GM12874 (cell line): ENCODE measurements around the gene KCP.

Source experiments
- TF ChIP-seq, protein P1 (sequence below): IDR thresholded peaks from 2 replicates; pipeline ENCODE4 v1.5.1; 2011; ENCODE audit warnings: low read depth, mild to moderate bottlenecking, control low read depth, low read length, moderate library complexity; ENCODE audit not compliant: insufficient read depth

KCP gene

DNA sequence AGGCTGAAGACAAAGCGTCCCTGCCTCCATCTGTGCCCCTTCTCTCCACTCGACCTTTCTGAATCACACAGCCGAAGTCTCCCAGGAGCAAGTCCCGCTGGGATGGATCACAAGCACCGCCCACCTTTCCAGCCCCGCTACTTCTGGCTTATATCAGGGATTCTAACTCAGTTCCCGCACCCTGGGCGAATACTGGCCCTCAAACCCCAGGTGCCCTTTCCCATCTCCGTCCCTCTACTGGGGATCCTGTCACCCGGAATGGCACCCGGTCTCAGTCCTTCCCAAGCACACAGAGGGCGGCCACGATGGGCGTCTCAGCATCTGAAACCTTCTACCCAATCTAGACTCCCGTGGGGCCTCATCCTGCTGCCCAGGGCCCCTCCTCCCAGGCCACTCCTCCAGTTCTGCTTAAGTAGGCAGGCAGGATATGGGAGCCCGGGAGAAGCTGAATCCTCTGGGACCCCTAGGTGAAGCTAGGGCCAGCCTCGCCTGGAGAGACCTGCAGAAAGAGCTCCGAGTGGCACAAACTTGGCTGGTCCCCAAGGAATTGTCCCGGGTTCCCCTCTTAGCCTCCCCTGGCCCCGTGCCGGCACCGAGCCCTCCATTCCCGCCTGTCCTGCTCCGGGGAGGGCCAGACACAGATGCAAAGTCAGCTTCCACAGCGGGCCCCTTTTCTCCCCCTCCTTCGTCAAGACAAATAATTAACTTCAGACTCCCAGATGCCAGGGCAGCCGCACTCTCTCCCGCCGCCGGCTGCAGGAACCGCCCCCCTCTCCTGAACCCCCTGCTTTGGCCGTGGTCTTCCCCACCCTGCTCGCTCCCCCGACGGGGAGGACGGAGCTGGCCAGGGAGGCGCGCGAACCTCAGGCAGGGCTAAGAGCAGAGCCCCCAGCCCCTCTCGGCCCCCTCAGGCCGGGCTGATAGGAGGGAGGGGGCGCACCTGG, 612 bp downstream of the KCP start:
- TF ChIP-seq, protein P1, sequence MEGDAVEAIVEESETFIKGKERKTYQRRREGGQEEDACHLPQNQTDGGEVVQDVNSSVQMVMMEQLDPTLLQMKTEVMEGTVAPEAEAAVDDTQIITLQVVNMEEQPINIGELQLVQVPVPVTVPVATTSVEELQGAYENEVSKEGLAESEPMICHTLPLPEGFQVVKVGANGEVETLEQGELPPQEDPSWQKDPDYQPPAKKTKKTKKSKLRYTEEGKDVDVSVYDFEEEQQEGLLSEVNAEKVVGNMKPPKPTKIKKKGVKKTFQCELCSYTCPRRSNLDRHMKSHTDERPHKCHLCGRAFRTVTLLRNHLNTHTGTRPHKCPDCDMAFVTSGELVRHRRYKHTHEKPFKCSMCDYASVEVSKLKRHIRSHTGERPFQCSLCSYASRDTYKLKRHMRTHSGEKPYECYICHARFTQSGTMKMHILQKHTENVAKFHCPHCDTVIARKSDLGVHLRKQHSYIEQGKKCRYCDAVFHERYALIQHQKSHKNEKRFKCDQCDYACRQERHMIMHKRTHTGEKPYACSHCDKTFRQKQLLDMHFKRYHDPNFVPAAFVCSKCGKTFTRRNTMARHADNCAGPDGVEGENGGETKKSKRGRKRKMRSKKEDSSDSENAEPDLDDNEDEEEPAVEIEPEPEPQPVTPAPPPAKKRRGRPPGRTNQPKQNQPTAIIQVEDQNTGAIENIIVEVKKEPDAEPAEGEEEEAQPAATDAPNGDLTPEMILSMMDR = no peak

GRCh38 chr7:128908750-128909624, 1.5 kb downstream of the KCP start:
- TF ChIP-seq, protein P1 = no peak

GRCh38 chr7:128906766-128907559, 3.5 kb downstream of the KCP start:
- TF ChIP-seq, protein P1 = no peak

- TF ChIP-seq, protein P1 = no peak
Measured at GRCh38 chr7:128906001-128906765, 4.3 kb downstream of the KCP start.

DNA sequence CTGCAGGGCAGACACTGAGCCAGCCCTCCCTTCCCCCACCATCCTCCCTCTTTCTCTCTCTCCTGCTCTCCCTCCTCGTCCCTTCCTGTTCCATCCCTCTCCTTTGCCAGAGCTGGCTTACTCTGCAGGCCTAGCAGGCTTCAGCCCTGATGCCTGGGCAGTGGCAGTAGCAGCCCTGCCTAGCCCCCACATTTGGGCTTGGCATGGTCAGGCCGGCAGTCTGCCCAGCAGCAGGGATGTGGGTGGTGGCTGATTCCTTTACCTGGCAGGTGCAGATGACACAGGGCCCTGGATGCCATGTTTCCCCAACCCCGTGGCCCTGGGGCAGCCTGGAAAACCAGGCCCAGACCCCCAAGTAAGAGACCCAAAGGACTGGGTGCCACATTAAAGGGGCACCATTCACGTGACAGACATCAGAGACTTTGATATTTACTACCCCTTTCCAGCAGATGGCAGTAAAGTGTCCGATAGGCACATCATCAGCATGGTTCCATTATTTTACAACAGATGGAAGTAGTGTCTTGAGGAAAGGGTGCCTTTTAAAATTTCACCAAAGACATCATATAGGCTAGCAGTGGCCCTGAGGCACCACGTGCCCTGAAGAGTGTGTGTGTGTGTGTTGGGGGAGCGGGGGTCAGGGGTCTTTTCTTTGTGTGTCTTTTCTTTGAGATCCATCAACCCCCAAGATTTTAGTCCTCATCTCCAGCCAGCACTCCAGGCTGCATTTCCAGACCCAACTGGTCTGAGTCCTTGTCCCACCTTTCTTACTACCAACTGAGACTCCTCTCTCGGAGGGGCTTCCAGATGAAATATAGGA, 5.9 kb downstream of the KCP start:
- TF ChIP-seq, protein P1 = peak; percentile 63
